Trophoblast cell (in vitro differentiated cells and primary cell): ENCODE results near the gene CABS1.

Experiments used
- DNase-seq, 2 donors: peaks; one replicate each; pipeline ENCODE4 v3.0.0-alpha.2; 2016
- H2AFZ ChIP-seq: 2 replicates; pipeline ENCODE4 v1.6.1; 2013; ENCODE audit warnings: low read length, moderate library complexity, mild to moderate bottlenecking; ENCODE audit not compliant: insufficient read depth, poor library complexity
- H2AK5ac ChIP-seq: 2 replicates; pipeline ENCODE4 v1.6.1; 2013; ENCODE audit warnings: mild to moderate bottlenecking, low read length
- H2BK120ac ChIP-seq: 2 replicates; pipeline ENCODE4 v1.6.1; 2013; ENCODE audit warnings: low read length, mild to moderate bottlenecking, moderate library complexity; ENCODE audit not compliant: insufficient read depth, poor library complexity
- H2BK12ac ChIP-seq: 2 replicates; pipeline ENCODE4 v1.6.1; 2013; ENCODE audit warnings: mild to moderate bottlenecking, low read length, moderate library complexity
- H2BK5ac ChIP-seq: 2 replicates; pipeline ENCODE4 v1.6.1; 2013; ENCODE audit warnings: low read length, low read depth, moderate library complexity, mild to moderate bottlenecking; ENCODE audit not compliant: poor library complexity
- H3K14ac ChIP-seq: 2 replicates; pipeline ENCODE4 v1.6.1; 2013; ENCODE audit warnings: mild to moderate bottlenecking, low read length
- H3K18ac ChIP-seq: 2 replicates; pipeline ENCODE4 v1.6.1; 2013; ENCODE audit warnings: mild to moderate bottlenecking, low read length
- H3K23ac ChIP-seq: 2 replicates; pipeline ENCODE4 v1.6.1; 2013; ENCODE audit warnings: low read length
- H3K27ac ChIP-seq: 2 replicates; pipeline ENCODE4 v1.5.1; 2013; ENCODE audit warnings: low read depth, mild to moderate bottlenecking, inconsistent platforms, low read length, moderate library complexity
- H3K27me3 ChIP-seq: 2 replicates; pipeline ENCODE4 v1.6.1; 2013; ENCODE audit warnings: inconsistent platforms, mild to moderate bottlenecking, low read length, moderate library complexity; ENCODE audit not compliant: insufficient read depth
- H3K36me3 ChIP-seq, 2 experiments: 1 replicate in 1 of 2; 2 replicates in 1 of 2; pipeline ENCODE4 v1.6.1; 2013; ENCODE audit warnings: low read length in 2 of 2, mild to moderate bottlenecking in 2 of 2, moderate library complexity in 1 of 2; ENCODE audit not compliant: insufficient read depth in 2 of 2, control insufficient read depth in 1 of 2
- H3K4ac ChIP-seq: 2 replicates; pipeline ENCODE4 v1.6.1; 2013; ENCODE audit warnings: low read depth, mild to moderate bottlenecking, low read length, moderate library complexity
- H3K4me1 ChIP-seq, 2 experiments: 1 replicate in 1 of 2; 2 replicates in 1 of 2; pipeline ENCODE4 v1.6.1; 2013; ENCODE audit warnings: low read length in 2 of 2, mild to moderate bottlenecking in 2 of 2, moderate library complexity in 1 of 2; ENCODE audit not compliant: insufficient read depth in 2 of 2, control insufficient read depth in 1 of 2
- H3K4me2 ChIP-seq: 2 replicates; pipeline ENCODE4 v1.6.1; 2013; ENCODE audit warnings: inconsistent platforms, mild to moderate bottlenecking, low read length, moderate library complexity
- H3K4me3 ChIP-seq: 2 replicates; pipeline ENCODE4 v1.5.1; 2013; ENCODE audit warnings: mild to moderate bottlenecking, low read depth, low read length, inconsistent platforms
- H3K79me1 ChIP-seq: one replicate; pipeline ENCODE4 v1.6.1; 2013; ENCODE audit warnings: low read length
- H3K79me2 ChIP-seq: 2 replicates; pipeline ENCODE4 v1.6.1; 2013; ENCODE audit warnings: low read length, mild to moderate bottlenecking; ENCODE audit not compliant: control insufficient read depth, insufficient read depth, poor library complexity
- H3K9ac ChIP-seq: 2 replicates; pipeline ENCODE4 v1.6.1; 2013; ENCODE audit warnings: mild to moderate bottlenecking, low read length
- H3K9me3 ChIP-seq: 2 replicates; pipeline ENCODE4 v1.6.1; 2013; ENCODE audit warnings: low read depth, mild to moderate bottlenecking, control low read depth, inconsistent platforms, low read length; ENCODE audit not compliant: insufficient read depth
- H4K12ac ChIP-seq: 2 replicates; pipeline ENCODE4 v1.6.1; 2013; ENCODE audit warnings: low read depth, mild to moderate bottlenecking, low read length, moderate library complexity
- H4K8ac ChIP-seq: 2 replicates; pipeline ENCODE4 v1.6.1; 2013; ENCODE audit warnings: low read depth, mild to moderate bottlenecking, low read length, moderate library complexity
- H4K91ac ChIP-seq: one replicate; pipeline ENCODE4 v1.6.1; 2013; ENCODE audit warnings: low read depth, mild to moderate bottlenecking, low read length, moderate library complexity
- WGBS: extraction: QIAGEN DNeasy Blood & Tissue Kit; methylation state at CpG from one replicate; pipeline ENCODE4 v1.1.7; 2013; ENCODE audit warnings: missing lambda C conversion rate; ENCODE audit not compliant: insufficient read length, insufficient coverage; ENCODE audit errors: extremely low coverage; 5-methylcytosine and 5-hydroxymethylcytosine counted together

The CABS1 gene

GRCh38 chr4:70336043-70336442 is 1.3 kb downstream of the CABS1 start:
- no peaks in the 10 kb centered on the region for H3K27me3 ChIP-seq
- H3K18ac ChIP-seq = no peak overlapping the region
- H3K27ac ChIP-seq = no peak overlapping the region
- no peak overlapping the region for H3K9ac ChIP-seq
- no peaks in the 10 kb centered on the region for H3K79me2 ChIP-seq
- H2AFZ ChIP-seq = no peak overlapping the region
- no peak overlapping the region for H2BK5ac ChIP-seq
- H3K4ac ChIP-seq = no peak overlapping the region
- H3K4me2 ChIP-seq = no peak overlapping the region
- no peak overlapping the region for H3K23ac ChIP-seq
- WGBS = no CpG with 5 or more reads among the region's 5 CpGs
- no peaks in the 10 kb centered on the region for H3K36me3 ChIP-seq
- no peak overlapping the region for H3K4me3 ChIP-seq
- H2BK120ac ChIP-seq = no peak overlapping the region
- no peaks in the 10 kb centered on the region for H3K9me3 ChIP-seq
- H3K79me1 ChIP-seq = no peaks in the 10 kb centered on the region
- H3K14ac ChIP-seq = no peak overlapping the region
- no peak overlapping the region for H4K8ac ChIP-seq
- no peak overlapping the region for H4K12ac ChIP-seq
- no peak overlapping the region for H4K91ac ChIP-seq
- no peaks in the 10 kb centered on the region for H3K4me1 ChIP-seq
- H2AK5ac ChIP-seq = no peak overlapping the region
- H2BK12ac ChIP-seq = no peak overlapping the region
- DNase-seq = no peak

GRCh38 chr4:70337886-70338420 is 3.2 kb downstream of the CABS1 start:
- H3K9me3 ChIP-seq = no peaks in the 10 kb centered on the region
- H4K91ac ChIP-seq = no peak overlapping the region
- H3K27me3 ChIP-seq = no peaks in the 10 kb centered on the region
- H2AFZ ChIP-seq = no peak overlapping the region
- H3K79me2 ChIP-seq = no peaks in the 10 kb centered on the region
- no peak overlapping the region for H3K4me3 ChIP-seq
- no peak overlapping the region for H4K8ac ChIP-seq
- no peaks in the 10 kb centered on the region for H3K79me1 ChIP-seq
- DNase-seq = peak; percentile 1 to 77
- WGBS = no CpG with 5 or more reads among the region's 1 CpG
- H2AK5ac ChIP-seq = no peak overlapping the region
- H2BK12ac ChIP-seq = no peak overlapping the region
- H3K4me2 ChIP-seq = no peak overlapping the region
- H3K4ac ChIP-seq = no peak overlapping the region
- H3K14ac ChIP-seq = no peak overlapping the region
- H3K27ac ChIP-seq = no peak overlapping the region
- H2BK120ac ChIP-seq = no peak overlapping the region
- no peak overlapping the region for H3K9ac ChIP-seq
- no peak overlapping the region for H2BK5ac ChIP-seq
- no peak overlapping the region for H3K18ac ChIP-seq
- no peaks in the 10 kb centered on the region for H3K36me3 ChIP-seq
- no peak overlapping the region for H4K12ac ChIP-seq
- H3K23ac ChIP-seq = no peak overlapping the region
- H3K4me1 ChIP-seq = no peaks in the 10 kb centered on the region

GRCh38 chr4:70356185-70356584 is 21.4 kb downstream of the CABS1 start:
- Histone ChIP-seq H3K36me3 (no peaks in the 10 kb centered on the region), H3K14ac (no peak overlapping the region), H3K4ac (no peak overlapping the region), H2BK5ac (no peak overlapping the region), H3K27me3 (no peaks in the 10 kb centered on the region), H4K91ac (no peak overlapping the region), H3K79me2 (no peaks in the 10 kb centered on the region), H3K23ac (no peak overlapping the region), H3K4me2 (no peak overlapping the region), H4K12ac (no peak overlapping the region), H2BK120ac (no peak overlapping the region), H3K18ac (no peak overlapping the region), H3K79me1 (no peaks in the 10 kb centered on the region), H3K4me1 (no peaks in the 10 kb centered on the region), H2BK12ac (no peak overlapping the region), H2AK5ac (no peak overlapping the region), H3K9me3 (no peaks in the 10 kb centered on the region), H3K9ac (no peak overlapping the region), H2AFZ (no peak overlapping the region), H3K27ac (no peak overlapping the region), H3K4me3 (no peak overlapping the region), H4K8ac (no peak overlapping the region)
- no CpG with 5 or more reads among the region's 1 CpG for WGBS
- DNase-seq = no peak

GRCh38 chr4:70359115-70359661 is 24.4 kb downstream of the CABS1 start:
- H2AFZ ChIP-seq = no peak overlapping the region
- no peak for DNase-seq
- no peak overlapping the region for H3K9ac ChIP-seq
- no peak overlapping the region for H3K18ac ChIP-seq
- H3K4me2 ChIP-seq = no peak overlapping the region
- no peak overlapping the region for H3K27ac ChIP-seq
- no peak overlapping the region for H2BK5ac ChIP-seq
- H3K4me1 ChIP-seq = no peaks in the 10 kb centered on the region
- no peak overlapping the region for H3K4me3 ChIP-seq
- no peak overlapping the region for H2AK5ac ChIP-seq
- H3K27me3 ChIP-seq = no peaks in the 10 kb centered on the region
- H4K12ac ChIP-seq = no peak overlapping the region
- no peak overlapping the region for H3K14ac ChIP-seq
- H3K23ac ChIP-seq = no peak overlapping the region
- H4K91ac ChIP-seq = no peak overlapping the region
- H3K36me3 ChIP-seq = no peaks in the 10 kb centered on the region
- H4K8ac ChIP-seq = no peak overlapping the region
- WGBS = no CpG with 5 or more reads among the region's 3 CpGs
- no peak overlapping the region for H2BK120ac ChIP-seq
- H3K9me3 ChIP-seq = no peaks in the 10 kb centered on the region
- H2BK12ac ChIP-seq = no peak overlapping the region
- no peaks in the 10 kb centered on the region for H3K79me2 ChIP-seq
- no peak overlapping the region for H3K4ac ChIP-seq
- H3K79me1 ChIP-seq = no peaks in the 10 kb centered on the region
